DOHH2 (cell line): ENCODE measurements around the gene KCNC1.

Experiments
- H3F3A ChIP-seq: fragments of 200-600 bp; sonication (generic), shearing (Covaris generic); 2 replicates; pipeline ENCODE4 v1.6.0; 2016; ENCODE audit warnings: antibody characterized with exemption, mild to moderate bottlenecking; ENCODE audit not compliant: control insufficient read depth, insufficient read depth
- H3K27ac ChIP-seq: fragments of 200-600 bp; sonication (generic); 2 replicates; pipeline ENCODE4 v1.5.1; 2014; ENCODE audit warnings: low read depth, mild to moderate bottlenecking, low read length, moderate library complexity
- H3K27me3 ChIP-seq: fragments of 200-600 bp; sonication (generic); 2 replicates; pipeline ENCODE4 v1.6.1; 2014; ENCODE audit warnings: mild to moderate bottlenecking, low read length, mixed read lengths; ENCODE audit not compliant: control insufficient read depth
- H3K36me3 ChIP-seq: fragments of 200-600 bp; sonication (generic); 2 replicates; pipeline ENCODE4 v1.6.1; 2014; ENCODE audit warnings: mild to moderate bottlenecking, low read length, moderate library complexity, mixed read lengths; ENCODE audit not compliant: control insufficient read depth
- H3K4me1 ChIP-seq: fragments of 200-600 bp; sonication (generic); 2 replicates; pipeline ENCODE4 v1.6.1; 2014; ENCODE audit warnings: mild to moderate bottlenecking, low read length, mixed read lengths; ENCODE audit not compliant: control insufficient read depth
- H3K4me2 ChIP-seq: fragments of 200-600 bp; sonication (generic); 2 replicates; pipeline ENCODE4 v1.6.0; 2014; ENCODE audit warnings: mild to moderate bottlenecking, low read length, moderate library complexity
- H3K4me3 ChIP-seq: fragments of 200-600 bp; sonication (generic); 2 replicates; pipeline ENCODE4 v1.5.1; 2014; ENCODE audit warnings: mild to moderate bottlenecking, low read length, mixed read lengths
- H3K79me2 ChIP-seq: fragments of 200-600 bp; sonication (generic); 2 replicates; pipeline ENCODE4 v1.6.1; 2014; ENCODE audit warnings: mild to moderate bottlenecking, low read length, mixed read lengths; ENCODE audit not compliant: control insufficient read depth
- H3K9me2 ChIP-seq: fragments of 200-600 bp; sonication (generic); replicated peaks from 2 replicates; pipeline ENCODE4 v1.6.1; 2014; ENCODE audit warnings: mild to moderate bottlenecking, low read length, mixed read lengths; ENCODE audit not compliant: control insufficient read depth
- H3K9me3 ChIP-seq: fragments of 200-600 bp; sonication (generic); 2 replicates; pipeline ENCODE4 v1.6.1; 2014; ENCODE audit warnings: antibody characterized with exemption, low read length, mixed read lengths; ENCODE audit not compliant: control insufficient read depth, insufficient read depth
- H4K20me1 ChIP-seq: fragments of 200-600 bp; sonication (generic); 2 replicates; pipeline ENCODE4 v1.6.0; 2014; ENCODE audit warnings: low read depth, mild to moderate bottlenecking, antibody characterized with exemption, low read length, moderate library complexity; ENCODE audit not compliant: control insufficient read depth, insufficient read depth
- CTCF ChIP-seq: fragments of 200-600 bp; sonication (generic); IDR thresholded peaks from one replicate; pipeline ENCODE4 v1.5.1; 2014; ENCODE audit warnings: antibody characterized with exemption, mild to moderate bottlenecking, low read depth, low read length; ENCODE audit not compliant: poor library complexity, severe bottlenecking
- EZH2phosphoT487 ChIP-seq: fragments of 200-600 bp; sonication (generic); IDR thresholded peaks from 2 replicates; pipeline ENCODE4 v1.6.1; 2017; ENCODE audit warnings: borderline replicate concordance, mild to moderate bottlenecking, antibody characterized with exemption, low read length, moderate library complexity, mixed read lengths

Gene KCNC1

GRCh38 chr11:17763703-17764102, 29.1 kb downstream of the KCNC1 start:
- no peaks in the 10 kb centered on the region for H3K27me3 ChIP-seq
- no peaks in the 10 kb centered on the region for H3K9me2 ChIP-seq
- H3K4me3 ChIP-seq = no peak overlapping the region
- no peaks in the 10 kb centered on the region for H3K9me3 ChIP-seq
- H4K20me1 ChIP-seq = no peaks in the 10 kb centered on the region
- no peaks in the 10 kb centered on the region for H3K79me2 ChIP-seq
- H3F3A ChIP-seq = no peaks in the 10 kb centered on the region
- H3K4me2 ChIP-seq = no peak overlapping the region
- H3K4me1 ChIP-seq = no peaks in the 10 kb centered on the region
- H3K27ac ChIP-seq = no peak overlapping the region
- no peaks in the 10 kb centered on the region for H3K36me3 ChIP-seq
- TF ChIP-seq EZH2phosphoT487 (no peak), CTCF (no peak)

- TF ChIP-seq CTCF (no peak), EZH2phosphoT487 (no peak)
Measured at GRCh38 chr11:17764446-17765218, 30.1 kb downstream of the KCNC1 start.

GRCh38 chr11:17765356-17766072, 30.9 kb downstream of the KCNC1 start:
- TF ChIP-seq EZH2phosphoT487 = no peak
- TF ChIP-seq CTCF = no peak
- Histone ChIP-seq H3K27me3 (no peaks in the 10 kb centered on the region), H4K20me1 (no peaks in the 10 kb centered on the region), H3K79me2 (no peaks in the 10 kb centered on the region), H3K9me2 (no peaks in the 10 kb centered on the region), H3K27ac (no peak overlapping the region), H3K4me1 (no peaks in the 10 kb centered on the region), H3K36me3 (no peaks in the 10 kb centered on the region), H3F3A (no peaks in the 10 kb centered on the region), H3K9me3 (no peaks in the 10 kb centered on the region), H3K4me2 (no peak overlapping the region), H3K4me3 (no peak overlapping the region)

More at GRCh38 chr11:17764446-17765218, 30.1 kb downstream of the KCNC1 start:
- H3K9me2 ChIP-seq = no peaks in the 10 kb centered on the region
- H3K4me1 ChIP-seq = no peaks in the 10 kb centered on the region
- no peaks in the 10 kb centered on the region for H3K36me3 ChIP-seq
- no peaks in the 10 kb centered on the region for H3K27me3 ChIP-seq
- no peak overlapping the region for H3K4me3 ChIP-seq
- H3K27ac ChIP-seq = no peak overlapping the region
- H3K9me3 ChIP-seq = no peaks in the 10 kb centered on the region
- no peaks in the 10 kb centered on the region for H3F3A ChIP-seq
- no peaks in the 10 kb centered on the region for H3K79me2 ChIP-seq
- no peak overlapping the region for H3K4me2 ChIP-seq
- no peaks in the 10 kb centered on the region for H4K20me1 ChIP-seq
